OCI-LY3 (cell line): ENCODE results near the gene VPS50.
"Not testable (repeated sequence)": the region's sequence is repeated elsewhere in the genome, so short reads cannot be mapped to it uniquely, and the experiment has no call there.

Experiments
- H2AFZ ChIP-seq: fragments of 200-600, 300-600 bp; shearing (Covaris generic); 2 replicates; pipeline ENCODE4 v1.6.0; 2014; ENCODE audit warnings: antibody characterized with exemption, low read depth, low read length
- H3K27ac ChIP-seq: fragments of 200-600, 300-600 bp; sonication (generic); 2 replicates; pipeline ENCODE4 v1.5.1; 2014; ENCODE audit warnings: mild to moderate bottlenecking, low read length, moderate library complexity, mixed read lengths
- H3K27me3 ChIP-seq: fragments of 200-600, 300-600 bp; sonication (generic); 2 replicates; pipeline ENCODE4 v1.6.1; 2014; ENCODE audit warnings: low read depth, low read length, mixed read lengths
- H3K36me3 ChIP-seq: fragments of 200-600, 300-600 bp; sonication (generic); replicated peaks from 2 replicates; pipeline ENCODE3; 2014; ENCODE audit warnings: low read depth, low read length, mixed read lengths
- H3K4me1 ChIP-seq: fragments of 300-600, 200-600 bp; sonication (generic); 2 replicates; pipeline ENCODE4 v1.6.1; 2014; ENCODE audit warnings: low read length, mixed read lengths
- H3K4me2 ChIP-seq: fragments of 200-600, 300-600 bp; sonication (generic); 2 replicates; pipeline ENCODE4 v1.6.1; 2014; ENCODE audit warnings: low read length, mixed read lengths
- H3K4me3 ChIP-seq: fragments of 300-600, 200-600 bp; sonication (generic); 2 replicates; pipeline ENCODE4 v1.5.1; 2014; ENCODE audit warnings: antibody characterized with exemption, mild to moderate bottlenecking, low read length, moderate library complexity
- H3K79me2 ChIP-seq: fragments of 300-600, 200-600 bp; shearing (Covaris generic); 2 replicates; pipeline ENCODE4 v1.6.1; 2014; ENCODE audit warnings: mild to moderate bottlenecking, low read length, mixed read lengths
- H3K9ac ChIP-seq: fragments of 300-600, 200-600 bp; shearing (Covaris generic); 2 replicates; pipeline ENCODE4 v1.6.0; 2014; ENCODE audit warnings: mild to moderate bottlenecking, low read length, moderate library complexity
- H3K9me3 ChIP-seq: fragments of 200-600, 300-600 bp; shearing (Covaris generic); 2 replicates; pipeline ENCODE4 v1.6.1; 2014; ENCODE audit warnings: low read length, mixed read lengths; ENCODE audit not compliant: insufficient read depth
- H4K20me1 ChIP-seq: fragments of 200-600, 300-600 bp; sonication (generic); 2 replicates; pipeline ENCODE4 v1.6.1; 2016; ENCODE audit warnings: low read length, mixed read lengths; ENCODE audit not compliant: insufficient read depth
- EZH2phosphoT487 ChIP-seq: fragments of 200-600 bp; shearing (Covaris generic); IDR thresholded peaks from 2 replicates; pipeline ENCODE4 v1.6.1; 2018; ENCODE audit warnings: antibody characterized with exemption, mixed run types, low read depth
- TF ChIP-seq, protein P1 (sequence below): fragments of 200-600, 300-600 bp; sonication (generic); IDR thresholded peaks from 2 replicates; pipeline ENCODE4 v1.5.1; 2014; ENCODE audit warnings: antibody characterized with exemption, low read length, low read depth

Gene VPS50

DNA sequence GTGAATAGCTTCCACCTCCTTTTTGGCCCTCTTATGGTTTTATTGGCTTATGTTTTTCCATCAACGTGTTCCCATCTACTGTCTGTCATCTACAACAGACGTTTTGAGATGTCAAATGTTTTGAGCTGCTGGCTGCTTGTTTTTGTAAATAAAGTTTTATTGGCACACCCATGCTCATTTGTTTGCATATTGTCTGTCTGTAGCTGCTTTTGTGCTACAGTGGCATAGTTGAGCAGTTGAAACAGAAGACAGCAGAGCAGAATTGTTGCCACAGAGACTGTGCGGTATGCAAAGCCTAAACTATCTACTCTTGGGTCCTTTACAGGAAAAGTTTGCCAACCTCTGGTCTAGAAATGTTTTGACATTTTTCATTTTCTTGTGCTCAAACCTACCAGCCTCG, 88.7 kb downstream of the VPS50 start:
- Histone ChIP-seq H3K9me3 (no peaks in the 10 kb centered on the region), H3K27ac (no peak overlapping the region), H4K20me1 (no peaks in the 10 kb centered on the region), H2AFZ (no peak overlapping the region), H3K27me3 (no peaks in the 10 kb centered on the region), H3K4me3 (no peak overlapping the region), H3K36me3 (no peaks in the 10 kb centered on the region), H3K4me1 (0 out of 2 replicates have a peak, but pooled peaks cover 1% of the 10 kb centered on the region), H3K4me2 (no peak overlapping the region), H3K79me2 (no peaks in the 10 kb centered on the region), H3K9ac (no peak overlapping the region)
- no peak for TF ChIP-seq EZH2phosphoT487
- TF ChIP-seq, protein P1, sequence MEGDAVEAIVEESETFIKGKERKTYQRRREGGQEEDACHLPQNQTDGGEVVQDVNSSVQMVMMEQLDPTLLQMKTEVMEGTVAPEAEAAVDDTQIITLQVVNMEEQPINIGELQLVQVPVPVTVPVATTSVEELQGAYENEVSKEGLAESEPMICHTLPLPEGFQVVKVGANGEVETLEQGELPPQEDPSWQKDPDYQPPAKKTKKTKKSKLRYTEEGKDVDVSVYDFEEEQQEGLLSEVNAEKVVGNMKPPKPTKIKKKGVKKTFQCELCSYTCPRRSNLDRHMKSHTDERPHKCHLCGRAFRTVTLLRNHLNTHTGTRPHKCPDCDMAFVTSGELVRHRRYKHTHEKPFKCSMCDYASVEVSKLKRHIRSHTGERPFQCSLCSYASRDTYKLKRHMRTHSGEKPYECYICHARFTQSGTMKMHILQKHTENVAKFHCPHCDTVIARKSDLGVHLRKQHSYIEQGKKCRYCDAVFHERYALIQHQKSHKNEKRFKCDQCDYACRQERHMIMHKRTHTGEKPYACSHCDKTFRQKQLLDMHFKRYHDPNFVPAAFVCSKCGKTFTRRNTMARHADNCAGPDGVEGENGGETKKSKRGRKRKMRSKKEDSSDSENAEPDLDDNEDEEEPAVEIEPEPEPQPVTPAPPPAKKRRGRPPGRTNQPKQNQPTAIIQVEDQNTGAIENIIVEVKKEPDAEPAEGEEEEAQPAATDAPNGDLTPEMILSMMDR, result no peak

DNA sequence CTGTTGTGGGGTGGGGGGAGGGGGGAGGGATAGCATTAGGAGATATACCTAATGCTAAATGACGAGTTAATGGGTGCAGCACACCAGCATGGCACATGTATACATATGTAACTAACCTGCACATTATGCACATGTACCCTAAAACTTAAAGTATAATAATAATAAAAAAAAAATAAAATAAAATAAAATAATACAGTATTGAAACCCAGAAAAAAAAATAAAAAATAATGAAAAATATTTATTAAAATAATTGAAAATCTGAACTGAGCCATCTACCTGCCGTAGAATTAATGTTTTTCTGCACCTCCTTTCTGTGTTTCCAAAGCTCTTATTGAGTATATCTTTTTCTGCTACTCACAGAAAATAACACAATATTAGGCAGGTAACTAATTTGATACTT, 94.1 kb downstream of the VPS50 start:
- H3K4me3 ChIP-seq, H2AFZ ChIP-seq, H3K27ac ChIP-seq, H3K4me2 ChIP-seq, H3K79me2 ChIP-seq, H3K9ac ChIP-seq, H3K9me3 ChIP-seq, H3K36me3 ChIP-seq, H4K20me1 ChIP-seq, H3K27me3 ChIP-seq, H3K4me1 ChIP-seq: not testable (repeated sequence)

DNA sequence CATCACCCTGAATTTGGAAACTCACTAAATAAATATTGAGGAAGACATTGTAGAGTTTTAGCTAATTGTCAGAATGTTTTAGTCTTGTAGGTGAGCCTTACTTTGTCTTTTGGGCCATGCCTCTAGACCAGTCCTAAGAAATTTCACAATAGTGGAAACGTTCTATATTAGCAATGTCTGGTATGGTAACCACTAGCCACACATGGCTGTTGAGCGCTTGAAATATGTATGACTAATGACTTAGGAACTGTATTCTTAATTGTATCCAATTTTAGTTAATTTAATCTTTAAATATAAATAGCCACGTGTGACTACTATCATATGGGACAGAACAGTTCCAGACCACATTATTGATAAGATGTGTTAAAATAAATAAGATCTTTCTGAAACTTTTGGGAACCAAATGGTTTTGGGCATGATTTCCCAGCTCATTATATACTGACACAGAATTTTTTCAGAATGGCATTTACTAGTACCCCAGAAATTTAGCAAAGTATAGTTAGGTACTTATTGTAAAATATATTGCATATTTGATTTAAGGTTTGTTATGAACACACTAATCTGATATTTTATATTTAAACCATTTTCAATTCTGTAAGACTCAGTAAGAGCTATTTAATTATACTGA, 95.0 kb downstream of the VPS50 start:
- Histone ChIP-seq H3K79me2 (no peaks in the 10 kb centered on the region), H2AFZ (no peak overlapping the region), H3K4me3 (no peak overlapping the region), H3K27ac (no peak overlapping the region), H3K27me3 (no peaks in the 10 kb centered on the region), H3K9ac (no peak overlapping the region), H4K20me1 (no peaks in the 10 kb centered on the region), H3K9me3 (no peaks in the 10 kb centered on the region), H3K4me2 (no peak overlapping the region), H3K4me1 (no peaks in the 10 kb centered on the region), H3K36me3 (no peaks in the 10 kb centered on the region)
- TF ChIP-seq, protein P1, result no peak
- TF ChIP-seq EZH2phosphoT487, result no peak

DNA sequence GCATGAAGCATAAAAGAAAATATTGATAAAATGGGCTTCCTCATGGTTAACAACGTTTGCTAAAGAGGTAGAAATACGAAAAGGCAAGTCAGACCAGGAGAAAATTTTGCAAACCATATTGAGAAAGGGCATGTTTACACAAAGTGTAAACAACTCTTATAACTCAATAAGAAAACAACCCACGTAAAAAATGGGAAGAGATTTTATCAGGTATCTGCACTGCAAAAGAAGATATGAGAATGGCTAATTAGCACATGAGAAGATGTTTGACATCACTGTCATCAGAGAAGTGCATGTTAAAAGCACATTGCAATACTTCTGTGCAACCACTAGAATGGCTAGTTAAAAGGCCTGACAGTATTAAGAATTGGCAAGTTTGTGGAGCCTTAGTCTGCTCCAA, 99.5 kb downstream of the VPS50 start:
- no peak overlapping the region for H3K9ac ChIP-seq
- no peaks in the 10 kb centered on the region for H3K27me3 ChIP-seq
- H3K27ac ChIP-seq, result no peak overlapping the region
- no peaks in the 10 kb centered on the region for H3K4me1 ChIP-seq
- H3K79me2 ChIP-seq, result no peaks in the 10 kb centered on the region
- no peaks in the 10 kb centered on the region for H4K20me1 ChIP-seq
- H3K4me2 ChIP-seq, result no peak overlapping the region
- H3K4me3 ChIP-seq, result no peak overlapping the region
- no peaks in the 10 kb centered on the region for H3K9me3 ChIP-seq
- TF ChIP-seq, protein P1, result no peak
- TF ChIP-seq EZH2phosphoT487, result no peak
- H3K36me3 ChIP-seq, result no peaks in the 10 kb centered on the region
- H2AFZ ChIP-seq, result no peak overlapping the region

DNA sequence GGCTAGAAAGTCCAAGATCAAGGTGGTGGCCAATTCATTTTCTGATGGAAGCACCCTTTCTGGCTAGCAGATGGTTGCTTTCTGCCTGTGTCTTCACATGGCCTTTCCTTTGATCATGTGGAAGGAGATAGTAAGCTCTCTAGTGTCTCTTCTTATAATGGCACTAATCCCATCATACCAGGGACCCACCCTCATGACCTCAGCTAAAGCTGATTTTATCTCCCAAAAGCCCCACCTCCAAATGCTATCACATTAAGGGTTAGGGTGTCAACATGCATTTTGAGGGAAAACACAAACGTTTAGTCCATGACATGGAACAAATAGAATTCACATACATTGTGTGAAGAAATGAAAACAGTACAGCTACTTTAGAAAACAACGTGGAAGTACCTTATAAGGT, 100.0 kb downstream of the VPS50 start:
- no peak for TF ChIP-seq EZH2phosphoT487
- TF ChIP-seq, protein P1, result no peak
- H3K9ac ChIP-seq, result no peak overlapping the region
- H3K27ac ChIP-seq, result no peak overlapping the region
- H3K4me1 ChIP-seq, result no peaks in the 10 kb centered on the region
- no peaks in the 10 kb centered on the region for H3K27me3 ChIP-seq
- no peaks in the 10 kb centered on the region for H3K9me3 ChIP-seq
- H4K20me1 ChIP-seq, result no peaks in the 10 kb centered on the region
- no peak overlapping the region for H2AFZ ChIP-seq
- no peaks in the 10 kb centered on the region for H3K36me3 ChIP-seq
- H3K4me2 ChIP-seq, result no peak overlapping the region
- H3K4me3 ChIP-seq, result no peak overlapping the region
- no peaks in the 10 kb centered on the region for H3K79me2 ChIP-seq
